ENCODE data around the gene COPS3.
A peak's percentile ranks its signal among the peaks of the same experiment; 100 is the strongest.

The COPS3 gene

DNA sequence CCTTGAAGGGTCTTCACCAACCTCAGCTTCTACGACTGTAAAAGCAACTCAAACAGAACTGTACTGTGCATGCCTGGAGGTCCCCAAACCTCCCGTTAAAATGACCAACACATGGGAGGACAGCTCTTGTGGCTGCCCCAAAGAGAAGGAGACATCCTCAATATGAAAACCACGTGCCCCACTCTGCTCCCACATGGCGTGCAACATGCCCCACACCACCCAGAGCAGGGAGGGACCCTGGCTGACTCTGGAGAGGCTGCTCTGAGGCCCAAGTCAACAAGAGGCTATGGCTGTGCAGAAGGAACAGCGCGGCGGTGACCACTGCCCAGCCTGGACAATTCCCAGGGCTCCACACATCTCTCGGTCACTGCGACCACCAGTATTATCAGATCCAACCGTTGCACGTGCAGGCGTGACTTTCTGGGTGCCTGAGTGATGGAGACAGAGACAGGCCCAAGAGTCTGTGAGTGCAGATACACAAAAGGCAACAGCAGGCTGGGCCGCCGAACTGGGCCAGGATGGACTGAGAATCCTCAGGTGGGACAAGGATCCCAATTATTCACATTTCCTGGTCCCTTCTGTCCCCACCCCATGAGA, 76.3 kb downstream of the COPS3 start:
- TF ChIP-seq, protein P1, sequence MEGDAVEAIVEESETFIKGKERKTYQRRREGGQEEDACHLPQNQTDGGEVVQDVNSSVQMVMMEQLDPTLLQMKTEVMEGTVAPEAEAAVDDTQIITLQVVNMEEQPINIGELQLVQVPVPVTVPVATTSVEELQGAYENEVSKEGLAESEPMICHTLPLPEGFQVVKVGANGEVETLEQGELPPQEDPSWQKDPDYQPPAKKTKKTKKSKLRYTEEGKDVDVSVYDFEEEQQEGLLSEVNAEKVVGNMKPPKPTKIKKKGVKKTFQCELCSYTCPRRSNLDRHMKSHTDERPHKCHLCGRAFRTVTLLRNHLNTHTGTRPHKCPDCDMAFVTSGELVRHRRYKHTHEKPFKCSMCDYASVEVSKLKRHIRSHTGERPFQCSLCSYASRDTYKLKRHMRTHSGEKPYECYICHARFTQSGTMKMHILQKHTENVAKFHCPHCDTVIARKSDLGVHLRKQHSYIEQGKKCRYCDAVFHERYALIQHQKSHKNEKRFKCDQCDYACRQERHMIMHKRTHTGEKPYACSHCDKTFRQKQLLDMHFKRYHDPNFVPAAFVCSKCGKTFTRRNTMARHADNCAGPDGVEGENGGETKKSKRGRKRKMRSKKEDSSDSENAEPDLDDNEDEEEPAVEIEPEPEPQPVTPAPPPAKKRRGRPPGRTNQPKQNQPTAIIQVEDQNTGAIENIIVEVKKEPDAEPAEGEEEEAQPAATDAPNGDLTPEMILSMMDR (IDR thresholded peaks at IDR 0.05; ENCODE audit: low read depth, low read length), result no peak
- H3K4me3 ChIP-seq (ENCODE audit: low read depth, low read length), result peak overlapping the region; percentile 59

DNA sequence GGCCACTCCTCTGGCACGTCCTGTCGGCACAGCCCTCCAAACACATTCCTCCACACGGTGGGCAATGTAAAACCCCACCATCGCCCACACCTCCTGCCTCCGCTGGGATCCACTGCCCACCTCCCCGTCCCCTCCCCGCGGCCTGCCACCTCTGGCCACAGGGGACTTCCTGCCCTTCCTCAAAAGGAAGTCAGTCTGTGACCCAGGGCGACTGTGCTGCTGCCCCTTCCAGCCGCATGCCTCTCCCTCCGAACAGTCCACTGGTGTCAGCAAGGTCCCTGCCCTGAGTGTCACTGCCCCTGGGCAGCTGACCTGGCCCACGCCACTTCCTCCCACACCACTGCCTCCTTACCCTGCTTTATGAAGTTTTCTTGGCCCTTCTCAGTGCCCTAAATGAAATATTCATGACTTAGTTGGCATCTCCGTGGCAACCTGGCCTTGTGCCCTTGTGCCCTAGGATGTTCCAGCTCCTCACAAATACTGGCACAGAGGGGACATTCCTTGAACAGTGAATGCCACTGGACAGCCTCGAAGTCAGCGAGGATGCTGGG, 76.9 kb downstream of the COPS3 start:
- no peak overlapping the region for H3K4me3 ChIP-seq (ENCODE audit: low read depth, low read length)
- TF ChIP-seq, protein P1 (IDR thresholded peaks at IDR 0.05; ENCODE audit: low read depth, low read length), result no peak

DNA sequence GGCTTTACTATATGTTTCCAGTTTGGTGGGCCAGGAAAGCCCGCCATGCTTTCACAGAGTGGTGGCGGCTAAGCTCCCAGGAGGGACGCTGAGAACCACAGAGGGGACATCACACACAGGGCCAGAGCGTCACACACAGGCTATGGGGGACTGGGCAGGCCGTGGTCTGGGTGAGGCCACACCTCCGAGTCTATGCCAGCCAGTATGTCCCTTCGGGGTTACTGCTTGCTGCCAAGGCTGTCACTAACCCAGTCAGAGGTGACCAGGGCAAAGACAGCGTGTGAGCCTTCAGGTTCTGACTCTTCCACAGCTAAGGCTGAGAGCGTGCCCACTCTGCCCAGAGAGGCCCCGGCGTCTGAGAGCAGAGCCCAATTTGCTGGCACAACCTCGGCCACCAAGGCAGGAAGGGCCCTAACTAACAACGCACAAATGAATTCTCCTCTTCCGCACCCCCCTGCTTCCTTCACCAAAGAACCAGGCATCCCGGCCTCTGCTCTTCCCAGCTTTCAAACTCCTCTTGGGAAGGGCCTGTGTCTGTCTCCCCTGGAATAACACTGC, 77.8 kb downstream of the COPS3 start:
- no peak overlapping the region for H3K4me3 ChIP-seq (ENCODE audit: low read depth, low read length)
- TF ChIP-seq, protein P1 (IDR thresholded peaks at IDR 0.05; ENCODE audit: low read depth, low read length), result no peak

DNA sequence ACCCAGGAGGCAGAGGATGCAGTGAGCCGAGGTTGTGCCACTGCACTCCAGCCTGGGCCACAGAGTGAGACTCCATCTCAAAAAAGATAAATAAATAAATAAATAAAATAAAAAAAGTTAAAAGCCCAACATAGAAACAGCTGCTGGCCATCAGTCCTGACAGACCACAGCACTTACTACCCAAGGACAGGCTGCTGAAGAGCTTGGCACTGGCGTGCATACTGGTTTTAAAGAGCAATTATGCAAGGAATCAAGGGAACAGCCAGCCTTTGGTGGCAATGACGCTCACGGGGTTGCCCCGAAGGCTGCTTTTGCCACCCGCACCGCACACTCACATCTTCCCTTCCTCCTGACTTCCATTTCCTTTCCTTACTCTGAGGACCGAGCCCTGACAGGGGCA, 79.1 kb downstream of the COPS3 start:
- TF ChIP-seq, protein P1 (IDR thresholded peaks at IDR 0.05; ENCODE audit: low read depth, low read length), result no peak
- no peak overlapping the region for H3K4me3 ChIP-seq (ENCODE audit: low read depth, low read length)

DNA sequence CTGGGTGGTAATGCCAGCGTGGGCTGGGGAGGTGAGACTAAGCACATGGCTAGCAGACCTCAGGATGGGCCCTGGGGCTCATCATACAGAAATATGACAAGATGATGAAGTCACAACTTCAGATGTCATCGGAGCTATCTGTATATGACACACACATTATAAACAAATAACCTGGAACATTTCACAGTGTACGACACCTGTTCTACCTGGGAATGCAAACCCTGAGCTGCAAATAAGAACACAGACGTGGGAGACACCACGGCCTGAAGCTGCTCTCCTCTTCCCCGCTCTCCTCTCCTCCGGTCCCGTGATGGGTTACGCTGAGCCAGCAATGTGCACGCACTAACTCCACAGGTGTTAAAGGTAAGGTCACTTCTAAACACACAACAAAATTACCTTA, 79.8 kb downstream of the COPS3 start:
- H3K4me3 ChIP-seq (ENCODE audit: low read depth, low read length), result no peak overlapping the region
- TF ChIP-seq, protein P1 (IDR thresholded peaks at IDR 0.05; ENCODE audit: low read depth, low read length), result no peak

DNA sequence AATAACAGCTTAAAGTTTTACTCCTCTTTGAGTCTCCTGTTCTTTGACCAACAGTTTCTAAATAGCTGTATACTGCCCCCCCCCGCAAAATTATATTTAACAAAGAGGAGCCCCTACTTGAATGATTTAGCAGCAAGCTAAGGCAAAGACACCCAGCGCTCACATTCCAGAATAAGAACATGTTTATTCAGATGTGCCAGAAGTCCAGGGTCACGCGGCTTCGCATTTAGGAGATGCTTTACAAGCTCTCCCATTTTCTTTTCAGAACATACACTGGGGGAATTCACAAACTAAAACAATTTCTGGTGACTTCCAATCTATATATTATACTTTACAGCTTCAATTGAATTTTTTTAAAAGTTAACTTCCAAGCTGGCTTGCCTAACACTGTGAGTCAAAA, 80.2 kb downstream of the COPS3 start:
- H3K4me3 ChIP-seq (ENCODE audit: low read depth, low read length), result no peak overlapping the region
- TF ChIP-seq, protein P1 (IDR thresholded peaks at IDR 0.05; ENCODE audit: low read depth, low read length), result no peak

DNA sequence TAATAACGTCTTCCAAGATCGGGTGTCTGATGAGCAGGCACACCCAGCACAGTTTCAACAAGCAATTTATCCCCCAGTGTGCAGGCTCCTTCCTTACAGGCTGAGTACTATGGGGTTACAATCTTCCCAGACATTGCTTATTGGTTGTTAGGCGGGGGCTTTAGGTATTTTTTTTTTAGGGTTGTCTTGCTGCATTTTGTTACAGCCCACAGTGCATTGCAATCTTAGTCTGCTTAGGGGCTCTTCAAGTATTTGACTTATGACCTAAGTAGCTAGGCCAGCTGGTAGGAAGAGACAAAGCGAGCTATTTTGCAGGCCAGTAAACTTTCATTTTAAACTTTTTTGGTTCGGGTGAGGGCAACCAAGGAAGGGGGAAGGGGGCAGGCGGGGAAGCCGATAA, 80.7 kb downstream of the COPS3 start:
- no peak overlapping the region for H3K4me3 ChIP-seq (ENCODE audit: low read depth, low read length)
- TF ChIP-seq, protein P1 (IDR thresholded peaks at IDR 0.05; ENCODE audit: low read depth, low read length), result no peak
